ENCODE results near the gene STXBP4. TPM values are rescaled to one million over a fixed set of nuclear protein-coding genes. Genes with fewer than 3 reads are reported as not detected.

Gene STXBP4
- total and polyA plus RNA-seq, 2 experiments from 2014 or later, result 25.0 to 52.1 TPM

DNA sequence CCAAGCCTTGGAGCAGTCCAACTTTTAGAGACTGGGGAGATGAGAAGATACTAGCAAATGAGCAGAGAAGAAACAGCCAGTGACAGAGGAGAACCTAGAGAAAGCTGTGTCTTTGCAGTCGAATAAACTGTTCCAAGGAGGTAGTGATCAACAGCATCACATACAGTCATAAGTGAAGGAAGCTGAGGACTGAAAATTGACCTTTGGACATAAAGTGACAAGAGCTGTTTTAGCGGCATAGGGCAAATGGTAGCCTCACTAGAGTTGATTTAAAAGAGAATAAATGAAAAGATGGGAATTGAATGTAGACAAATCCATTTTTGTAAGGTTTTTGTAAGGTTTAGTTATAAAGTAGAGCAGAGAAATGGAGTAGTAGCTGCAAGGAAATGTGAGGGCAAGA, 165.0 kb downstream of the STXBP4 start:
- no peak for DNase-seq (ENCODE audit: low spot score)
- Histone ChIP-seq H3K27ac (ENCODE audit: low read depth) (no peak overlapping the region), H3K4me3 (no peak overlapping the region), H3K79me2 (replicated peaks; ENCODE audit: insufficient read depth) (no peaks in the 10 kb centered on the region), H3K27me3 (ENCODE audit: insufficient read depth) (no peaks in the 10 kb centered on the region), H4K20me1 (replicated peaks; ENCODE audit: insufficient read depth) (no peaks in the 10 kb centered on the region), H3F3A (replicated peaks; ENCODE audit: low read depth) (no peaks in the 10 kb centered on the region), H3K36me3 (ENCODE audit: insufficient read depth) (no peaks in the 10 kb centered on the region), H3K4me1 (ENCODE audit: insufficient read depth) (no peaks in the 10 kb centered on the region), H2AFZ (no peak overlapping the region), H3K4me2 (no peak overlapping the region), H3K9me2 (ENCODE audit: insufficient read depth) (no peaks in the 10 kb centered on the region)
- Mint-ChIP-seq H3K4me1 (no peaks in the 10 kb centered on the region), H3K27me3 (ENCODE audit: insufficient read depth, low read depth, poor library complexity) (peaks cover 2% of the 10 kb centered on the region), H3K36me3 (ENCODE audit: low read depth) (no peaks in the 10 kb centered on the region), H3K4me3 (no peak overlapping the region), H3K9me3 (no peaks in the 10 kb centered on the region), H3K27ac (no peak overlapping the region)
- no peak for TF ChIP-seq NANOG (IDR thresholded peaks at IDR 0.05; ENCODE audit: borderline replicate concordance)
- TF ChIP-seq ZNF114 (CRISPR knock-in tag; IDR thresholded peaks at IDR 0.05), result no peak
- ATAC-seq, result no peak

GRCh38 chr17:55134486-55135157, 166.1 kb downstream of the STXBP4 start:
- DNase-seq (ENCODE audit: low spot score) (no peak), ATAC-seq (no peak)
- H3K4me3 Mint-ChIP-seq, result no peak overlapping the region
- no peaks in the 10 kb centered on the region for H3K4me1 Mint-ChIP-seq
- H3K36me3 ChIP-seq (ENCODE audit: insufficient read depth), result no peaks in the 10 kb centered on the region
- no peaks in the 10 kb centered on the region for H3F3A ChIP-seq (replicated peaks; ENCODE audit: low read depth)
- H3K4me1 ChIP-seq (ENCODE audit: insufficient read depth), result no peaks in the 10 kb centered on the region
- H3K27me3 ChIP-seq (ENCODE audit: insufficient read depth), result no peaks in the 10 kb centered on the region
- H3K79me2 ChIP-seq (replicated peaks; ENCODE audit: insufficient read depth), result no peaks in the 10 kb centered on the region
- H4K20me1 ChIP-seq (replicated peaks; ENCODE audit: insufficient read depth), result no peaks in the 10 kb centered on the region
- peaks cover 2% of the 10 kb centered on the region for H3K27me3 Mint-ChIP-seq (ENCODE audit: insufficient read depth, low read depth, poor library complexity)
- H3K9me3 Mint-ChIP-seq, result no peaks in the 10 kb centered on the region
- no peak overlapping the region for H3K4me2 ChIP-seq
- no peak overlapping the region for H2AFZ ChIP-seq
- no peak overlapping the region for H3K27ac Mint-ChIP-seq
- H3K9me2 ChIP-seq (ENCODE audit: insufficient read depth), result no peaks in the 10 kb centered on the region
- no peak overlapping the region for H3K27ac ChIP-seq (ENCODE audit: low read depth)
- no peaks in the 10 kb centered on the region for H3K36me3 Mint-ChIP-seq (ENCODE audit: low read depth)
- no peak overlapping the region for H3K4me3 ChIP-seq
- TF ChIP-seq ETS1 (IDR thresholded peaks at IDR 0.05) (no peak), CREB1 (CRISPR knock-in tag; IDR thresholded peaks at IDR 0.05; ENCODE audit: low read depth) (no peak), POLR2AphosphoS5 (IDR thresholded peaks at IDR 0.05; ENCODE audit: low read depth) (no peak), EZH2phosphoT487 (IDR thresholded peaks at IDR 0.05; ENCODE audit: unreplicated experiment) (no peak), ZNF462 (CRISPR knock-in tag; IDR thresholded peaks at IDR 0.05) (no peak), ZNF114 (CRISPR knock-in tag; IDR thresholded peaks at IDR 0.05) (no peak), NANOG (IDR thresholded peaks at IDR 0.05; ENCODE audit: borderline replicate concordance) (no peak), JUNB (IDR thresholded peaks at IDR 0.05; ENCODE audit: unreplicated experiment) (no peak)
- TF ChIP-seq, protein P1, sequence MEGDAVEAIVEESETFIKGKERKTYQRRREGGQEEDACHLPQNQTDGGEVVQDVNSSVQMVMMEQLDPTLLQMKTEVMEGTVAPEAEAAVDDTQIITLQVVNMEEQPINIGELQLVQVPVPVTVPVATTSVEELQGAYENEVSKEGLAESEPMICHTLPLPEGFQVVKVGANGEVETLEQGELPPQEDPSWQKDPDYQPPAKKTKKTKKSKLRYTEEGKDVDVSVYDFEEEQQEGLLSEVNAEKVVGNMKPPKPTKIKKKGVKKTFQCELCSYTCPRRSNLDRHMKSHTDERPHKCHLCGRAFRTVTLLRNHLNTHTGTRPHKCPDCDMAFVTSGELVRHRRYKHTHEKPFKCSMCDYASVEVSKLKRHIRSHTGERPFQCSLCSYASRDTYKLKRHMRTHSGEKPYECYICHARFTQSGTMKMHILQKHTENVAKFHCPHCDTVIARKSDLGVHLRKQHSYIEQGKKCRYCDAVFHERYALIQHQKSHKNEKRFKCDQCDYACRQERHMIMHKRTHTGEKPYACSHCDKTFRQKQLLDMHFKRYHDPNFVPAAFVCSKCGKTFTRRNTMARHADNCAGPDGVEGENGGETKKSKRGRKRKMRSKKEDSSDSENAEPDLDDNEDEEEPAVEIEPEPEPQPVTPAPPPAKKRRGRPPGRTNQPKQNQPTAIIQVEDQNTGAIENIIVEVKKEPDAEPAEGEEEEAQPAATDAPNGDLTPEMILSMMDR (conservative IDR thresholded peaks at IDR 0.05; ENCODE audit: low read depth in 2 of 2), result no peak
